HepG2 (cell line): Measurements from ENCODE around the gene KIF25.

ENCODE experiments used
- ATM ChIP-seq: fragments of 450-650 bp; IDR thresholded peaks from 2 replicates; pipeline ENCODE4 v1.7.1; 2017; ENCODE audit warnings: mild to moderate bottlenecking, borderline replicate concordance
- FOXA1 ChIP-seq, 2 experiments: fragments of 450-650 bp in 1 of 2; sonication (generic) in 1 of 2; formaldehyde crosslinking in 1 of 2; IDR thresholded peaks; 2 replicates each; pipeline versions ENCODE4 v1.4.0 to v1.6.1; 2016 to 2020; ENCODE audit warnings: missing genetic modification reagents in 1 of 2
- TCF7L2 ChIP-seq: IDR thresholded peaks from 2 replicates; pipeline ENCODE4 v1.6.1; 2011; ENCODE audit warnings: mild to moderate bottlenecking, low read depth, low read length, moderate library complexity
- TF ChIP-seq, protein P1 (sequence below), 2 experiments: IDR thresholded peaks; 2 replicates each; pipeline ENCODE4 v1.6.1; 2011 to 2012; ENCODE audit warnings: low read length in 2 of 2, borderline replicate concordance in 1 of 2, low read depth in 1 of 2, mild to moderate bottlenecking in 1 of 2, moderate library complexity in 1 of 2
- TF ChIP-seq, protein P2 (sequence below): sonication (generic); formaldehyde crosslinking; conservative IDR thresholded peaks from 2 replicates; pipeline ENCODE4 v1.5.0; 2020; ENCODE audit warnings: missing genetic modification reagents
- TF ChIP-seq, protein P3 (sequence below): sonication (generic); formaldehyde crosslinking; IDR thresholded peaks from 2 replicates; pipeline ENCODE4 v1.5.0; 2020; ENCODE audit warnings: mild to moderate bottlenecking, missing genetic modification reagents, moderate library complexity

DNA sequence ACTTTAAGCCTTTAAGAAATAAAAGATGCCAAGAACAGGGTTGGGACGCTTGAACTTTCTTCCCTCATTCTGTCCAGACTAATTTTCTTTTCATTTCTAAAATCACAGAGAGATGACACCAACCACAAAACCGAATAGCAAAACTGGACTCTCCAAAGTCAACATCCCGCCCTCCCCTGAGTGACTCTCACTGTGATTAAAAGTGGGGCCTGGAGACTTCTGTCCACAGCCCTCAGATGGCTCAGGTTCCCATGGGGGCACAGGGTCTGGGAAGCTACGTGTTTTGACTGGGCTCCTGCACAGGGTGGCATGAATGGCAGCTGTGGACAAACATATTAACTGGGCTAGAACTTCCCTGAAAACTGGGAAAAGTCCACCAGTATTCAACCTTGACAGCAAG lies 75.3 kb downstream of the KIF25 start:
- TF ChIP-seq, protein P1, sequence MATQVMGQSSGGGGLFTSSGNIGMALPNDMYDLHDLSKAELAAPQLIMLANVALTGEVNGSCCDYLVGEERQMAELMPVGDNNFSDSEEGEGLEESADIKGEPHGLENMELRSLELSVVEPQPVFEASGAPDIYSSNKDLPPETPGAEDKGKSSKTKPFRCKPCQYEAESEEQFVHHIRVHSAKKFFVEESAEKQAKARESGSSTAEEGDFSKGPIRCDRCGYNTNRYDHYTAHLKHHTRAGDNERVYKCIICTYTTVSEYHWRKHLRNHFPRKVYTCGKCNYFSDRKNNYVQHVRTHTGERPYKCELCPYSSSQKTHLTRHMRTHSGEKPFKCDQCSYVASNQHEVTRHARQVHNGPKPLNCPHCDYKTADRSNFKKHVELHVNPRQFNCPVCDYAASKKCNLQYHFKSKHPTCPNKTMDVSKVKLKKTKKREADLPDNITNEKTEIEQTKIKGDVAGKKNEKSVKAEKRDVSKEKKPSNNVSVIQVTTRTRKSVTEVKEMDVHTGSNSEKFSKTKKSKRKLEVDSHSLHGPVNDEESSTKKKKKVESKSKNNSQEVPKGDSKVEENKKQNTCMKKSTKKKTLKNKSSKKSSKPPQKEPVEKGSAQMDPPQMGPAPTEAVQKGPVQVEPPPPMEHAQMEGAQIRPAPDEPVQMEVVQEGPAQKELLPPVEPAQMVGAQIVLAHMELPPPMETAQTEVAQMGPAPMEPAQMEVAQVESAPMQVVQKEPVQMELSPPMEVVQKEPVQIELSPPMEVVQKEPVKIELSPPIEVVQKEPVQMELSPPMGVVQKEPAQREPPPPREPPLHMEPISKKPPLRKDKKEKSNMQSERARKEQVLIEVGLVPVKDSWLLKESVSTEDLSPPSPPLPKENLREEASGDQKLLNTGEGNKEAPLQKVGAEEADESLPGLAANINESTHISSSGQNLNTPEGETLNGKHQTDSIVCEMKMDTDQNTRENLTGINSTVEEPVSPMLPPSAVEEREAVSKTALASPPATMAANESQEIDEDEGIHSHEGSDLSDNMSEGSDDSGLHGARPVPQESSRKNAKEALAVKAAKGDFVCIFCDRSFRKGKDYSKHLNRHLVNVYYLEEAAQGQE (IDR thresholded peaks at IDR 0.05; ENCODE audit: borderline replicate concordance in 1 of 2, low read depth in 1 of 2, low read length in 2 of 2), result no peak
- TF ChIP-seq FOXA1 (IDR thresholded peaks at IDR 0.05) (no peak), FOXA1 (CRISPR knock-in tag; IDR thresholded peaks at IDR 0.05) (no peak), ATM (no peak), TCF7L2 (no peak)
- TF ChIP-seq, protein P2, sequence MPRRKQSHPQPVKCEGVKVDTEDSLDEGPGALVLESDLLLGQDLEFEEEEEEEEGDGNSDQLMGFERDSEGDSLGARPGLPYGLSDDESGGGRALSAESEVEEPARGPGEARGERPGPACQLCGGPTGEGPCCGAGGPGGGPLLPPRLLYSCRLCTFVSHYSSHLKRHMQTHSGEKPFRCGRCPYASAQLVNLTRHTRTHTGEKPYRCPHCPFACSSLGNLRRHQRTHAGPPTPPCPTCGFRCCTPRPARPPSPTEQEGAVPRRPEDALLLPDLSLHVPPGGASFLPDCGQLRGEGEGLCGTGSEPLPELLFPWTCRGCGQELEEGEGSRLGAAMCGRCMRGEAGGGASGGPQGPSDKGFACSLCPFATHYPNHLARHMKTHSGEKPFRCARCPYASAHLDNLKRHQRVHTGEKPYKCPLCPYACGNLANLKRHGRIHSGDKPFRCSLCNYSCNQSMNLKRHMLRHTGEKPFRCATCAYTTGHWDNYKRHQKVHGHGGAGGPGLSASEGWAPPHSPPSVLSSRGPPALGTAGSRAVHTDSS (CRISPR knock-in tag), result no peak
- TF ChIP-seq, protein P3, sequence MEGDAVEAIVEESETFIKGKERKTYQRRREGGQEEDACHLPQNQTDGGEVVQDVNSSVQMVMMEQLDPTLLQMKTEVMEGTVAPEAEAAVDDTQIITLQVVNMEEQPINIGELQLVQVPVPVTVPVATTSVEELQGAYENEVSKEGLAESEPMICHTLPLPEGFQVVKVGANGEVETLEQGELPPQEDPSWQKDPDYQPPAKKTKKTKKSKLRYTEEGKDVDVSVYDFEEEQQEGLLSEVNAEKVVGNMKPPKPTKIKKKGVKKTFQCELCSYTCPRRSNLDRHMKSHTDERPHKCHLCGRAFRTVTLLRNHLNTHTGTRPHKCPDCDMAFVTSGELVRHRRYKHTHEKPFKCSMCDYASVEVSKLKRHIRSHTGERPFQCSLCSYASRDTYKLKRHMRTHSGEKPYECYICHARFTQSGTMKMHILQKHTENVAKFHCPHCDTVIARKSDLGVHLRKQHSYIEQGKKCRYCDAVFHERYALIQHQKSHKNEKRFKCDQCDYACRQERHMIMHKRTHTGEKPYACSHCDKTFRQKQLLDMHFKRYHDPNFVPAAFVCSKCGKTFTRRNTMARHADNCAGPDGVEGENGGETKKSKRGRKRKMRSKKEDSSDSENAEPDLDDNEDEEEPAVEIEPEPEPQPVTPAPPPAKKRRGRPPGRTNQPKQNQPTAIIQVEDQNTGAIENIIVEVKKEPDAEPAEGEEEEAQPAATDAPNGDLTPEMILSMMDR (CRISPR knock-in tag), result no peak
